ENCODE results near the gene SLC35C1. TPM values are rescaled to one million over a fixed set of nuclear protein-coding genes. Genes with fewer than 3 reads are reported as not detected.
A peak's percentile ranks its signal among the peaks of the same experiment; 100 is the strongest.

Gene SLC35C1
- total RNA-seq (2021; fragmentation: NEBNext Ultra II Directional; extraction: Animal tissue kit (Norgen Biotek cat#: 25700)) (10.6 and 11.2 TPM in 2 replicates), polyA plus RNA-seq (2011; rRNA removed) (4.6 and 9.5 TPM in 2 replicates), polyA minus RNA-seq (2011; rRNA and poly(A)+ RNA removed) (4.5 and 5.6 TPM in 2 replicates)
- 3.9 TPM for polyA plus RNA-seq (2011; cell fraction: cytosol; rRNA removed)
- 7.5 TPM for polyA plus RNA-seq (2011; cell fraction: nucleus; rRNA removed)
- 7.6 to 13.4 TPM (median 11.0 TPM) in 4 replicates for polyA plus RNA-seq (2012, experiment 1 of 2)
- polyA plus RNA-seq (2012, experiment 2 of 2) = 12.3 TPM
- polyA plus RNA-seq (2013, experiment 1 of 2) = 9.2 TPM
- 10.8 TPM for polyA plus RNA-seq (2013, experiment 2 of 2)
- 14.2 TPM for polyA minus RNA-seq (2011; cell fraction: cytosol; rRNA and poly(A)+ RNA removed)
- polyA minus RNA-seq (2011; cell fraction: nucleus; rRNA and poly(A)+ RNA removed) = 10.0 TPM
- long read RNA-seq, experiment 1, full-length matches to known transcripts = 5 of 14 reads
- long read RNA-seq, experiment 1, partial matches to known transcripts = 9 of 14 reads
- long read RNA-seq, experiment 1, other reads (novel, unspliced or antisense) = 0 of 14 reads
- long read RNA-seq, experiment 2 = 0 reads

DNA sequence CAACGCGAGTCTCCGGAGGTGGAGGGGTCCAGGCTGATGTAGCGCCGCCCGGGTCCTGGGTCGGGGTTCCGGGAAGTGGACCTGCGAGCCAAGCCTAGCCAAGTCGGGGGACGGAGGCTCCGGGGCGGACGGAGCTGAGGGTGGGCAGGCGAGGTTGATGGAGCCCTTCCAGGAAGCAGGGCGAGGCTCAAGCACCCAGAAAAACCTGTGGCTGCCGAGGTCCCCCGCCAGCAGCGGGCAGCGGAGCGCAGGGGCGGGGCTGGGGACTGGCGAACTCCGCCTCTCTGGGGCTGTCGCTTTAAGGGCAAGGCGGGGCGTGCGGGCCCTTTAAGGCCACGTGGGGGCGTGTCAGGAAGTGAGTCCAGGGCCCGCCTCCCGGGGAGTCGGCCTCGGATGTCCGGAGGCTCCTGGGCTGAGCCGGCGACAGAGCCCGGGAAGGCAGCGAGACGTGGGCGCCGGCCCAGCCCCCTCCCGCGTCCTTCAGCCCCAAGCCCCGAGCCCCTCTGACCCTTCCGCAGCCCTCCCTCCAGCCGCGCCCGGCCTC lies at the start of gene SLC35C1:
Gene SLC35C1, plus strand, starts transcription at position 389 of the 544 bp plus-strand sequence. CDS start 653 bp downstream, outside the sequence.
- Histone ChIP-seq H2BK12ac (ENCODE audit: low read depth, low read length) (peak within 1 kb of the TSS; percentile 1; the same call in 1 of the 2 replicates), H3K9me3 (ENCODE audit: insufficient read depth in 2 of 2, low read depth in 1 of 2, low read length in 1 of 2) (no peaks in the 10 kb centered on the region), H2BK5ac (ENCODE audit: low read depth, low read length) (0 out of 2 replicates have a peak within 1 kb of the TSS, but pooled peaks have one; percentile 27), H4K8ac (ENCODE audit: extremely low read depth, insufficient read depth, low read length) (no peak within 1 kb of the TSS; the same call in 1 of the 2 replicates), H2BK120ac (replicated peaks; ENCODE audit: low read depth, low read length) (no peak within 1 kb of the TSS), H2AK5ac (ENCODE audit: low read depth, low read length) (peak within 1 kb of the TSS; percentile 42; the same call in 1 of the 2 replicates), H3K14ac (ENCODE audit: insufficient read length) (no peak within 1 kb of the TSS), H3K18ac (ENCODE audit: extremely low read depth, low read length) (peak within 1 kb of the TSS; percentile 90), H3K23ac (ENCODE audit: insufficient read length) (no peak within 1 kb of the TSS), H3K27ac (ENCODE audit: low read depth, low read length) (peak within 1 kb of the TSS; percentile 11; the same call in 1 of the 2 replicates), H3K4me2 (ENCODE audit: insufficient read depth in 1 of 2, low read depth in 2 of 2, low read length in 2 of 2) (peak within 1 kb of the TSS; percentile 72 to 98), H4K5ac (ENCODE audit: insufficient read length, low read depth, low read length) (peak within 1 kb of the TSS; percentile 6), H4K20me1 (replicated peaks in 1 of 2; ENCODE audit: control insufficient read depth in 1 of 2, insufficient read depth in 2 of 2, low read length in 2 of 2) (peaks cover 2 to 10% of the 10 kb centered on the region in 2 experiments), H2BK20ac (ENCODE audit: low read length) (no peak within 1 kb of the TSS), H3K36me3 (ENCODE audit: control insufficient read depth in 2 of 4, insufficient read depth in 4 of 4, low read length in 3 of 4) (no peaks in the 10 kb centered on the region), H2AFZ (ENCODE audit: low read length) (peak within 1 kb of the TSS; percentile 57; the same call in 1 of the 2 replicates), H4K91ac (replicated peaks; ENCODE audit: insufficient read length, low read length) (no peak within 1 kb of the TSS), H3K79me1 (ENCODE audit: low read depth, low read length) (peaks cover 6% of the 10 kb centered on the region; the same call in 1 of the 2 replicates), H3K56ac (replicated peaks; ENCODE audit: insufficient read length, low read depth, low read length) (peak within 1 kb of the TSS; percentile 43), H3K79me2 (ENCODE audit: control insufficient read depth in 1 of 2, insufficient read depth in 2 of 2, low read length in 2 of 2) (no peaks in the 10 kb centered on the region), H3K9ac (replicated peaks in 1 of 4; ENCODE audit: extremely low read depth in 1 of 4, low read depth in 3 of 4, low read length in 3 of 4) (peak within 1 kb of the TSS in 2 of 4 experiments; percentile 40 to 69; a peak in 4 of 7 replicates), H3K4me3 (ENCODE audit: extremely low read depth in 1 of 4, insufficient read depth in 2 of 4, low read depth in 3 of 4, low read length in 4 of 4) (peak within 1 kb of the TSS; percentile 65 to 87 (median 77)), H3K27me3 (replicated peaks in 1 of 4; ENCODE audit: control insufficient read depth in 3 of 4, extremely low read depth in 1 of 4, insufficient read depth in 3 of 4, low read length in 3 of 4) (peaks cover 6 to 21% (median 12%) of the 10 kb centered on the region in 4 experiments), H2BK15ac (ENCODE audit: low read length) (peak within 1 kb of the TSS; percentile 92; the same call in 1 of the 2 replicates), H3K4ac (replicated peaks; ENCODE audit: insufficient read length, low read depth, low read length) (no peak within 1 kb of the TSS), H3K4me1 (replicated peaks in 1 of 4; ENCODE audit: control insufficient read depth in 3 of 4, insufficient read depth in 4 of 4, low read length in 3 of 4) (peaks cover 0 to 9% (median 3%) of the 10 kb centered on the region in 4 experiments; a peak in 3 of 7 replicates), H3K23me2 (ENCODE audit: low read depth, low read length) (peaks cover 18% of the 10 kb centered on the region; the same call in 1 of the 2 replicates)
- CTCF ChIA-PET (ENCODE audit: partially characterized antibody) = interaction anchor here (1.0 to 2.7 kb wide), 6 partner anchors 12 to 434 kb away, joined by 3 to 9 read pairs (median 5); no protein-coding TSS in a partner anchor
- POLR2A ChIA-PET (ENCODE audit: partially characterized antibody) = interaction anchor here (0.6 to 1.2 kb wide), 6 partner anchors 9 to 1793 kb away, joined by 3 to 5 read pairs (median 3); no protein-coding TSS in a partner anchor
- DNase-seq (ENCODE audit: low read depth in 1 of 2, low spot score in 2 of 2) = peak; percentile 86 to 96
- WGBS, 2 experiments (ENCODE audit: extremely low coverage in 1 of 2, insufficient coverage in 1 of 2, insufficient read length in 1 of 2, insufficient replicate concordance in 2 of 2, low coverage in 1 of 2, low lambda C conversion rate in 2 of 2, missing lambda C conversion rate in 1 of 2) = 0% methylated on average over 15 of the region's 49 CpGs; no CpG with 5 or more reads in 1 of the 2 experiments
- FAIRE-seq = no peak
- 0 out of 2 replicates have a peak, but pooled peaks have one; percentile 22 for TF ChIP-seq TBP (IDR thresholded peaks at IDR 0.05; ENCODE audit: low read depth, low read length)
- peak in 1 of 2 experiments; percentile 79; a peak in 2 of 3 replicates for TF ChIP-seq POLR2A (IDR thresholded peaks at IDR 0.05; ENCODE audit: control extremely low read depth in 1 of 2, low read depth in 2 of 2, low read length in 2 of 2)
- no peak for TF ChIP-seq MAFK (IDR thresholded peaks at IDR 0.05; ENCODE audit: low read depth, low read length)
- TF ChIP-seq CREB1 (IDR thresholded peaks at IDR 0.05) = peak; percentile 34; the same call in 1 of the 2 replicates
- TF ChIP-seq, protein P1, sequence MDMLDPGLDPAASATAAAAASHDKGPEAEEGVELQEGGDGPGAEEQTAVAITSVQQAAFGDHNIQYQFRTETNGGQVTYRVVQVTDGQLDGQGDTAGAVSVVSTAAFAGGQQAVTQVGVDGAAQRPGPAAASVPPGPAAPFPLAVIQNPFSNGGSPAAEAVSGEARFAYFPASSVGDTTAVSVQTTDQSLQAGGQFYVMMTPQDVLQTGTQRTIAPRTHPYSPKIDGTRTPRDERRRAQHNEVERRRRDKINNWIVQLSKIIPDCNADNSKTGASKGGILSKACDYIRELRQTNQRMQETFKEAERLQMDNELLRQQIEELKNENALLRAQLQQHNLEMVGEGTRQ (IDR thresholded peaks at IDR 0.05; ENCODE audit: low read length) = peak; percentile 68
- TF ChIP-seq, protein P2, sequence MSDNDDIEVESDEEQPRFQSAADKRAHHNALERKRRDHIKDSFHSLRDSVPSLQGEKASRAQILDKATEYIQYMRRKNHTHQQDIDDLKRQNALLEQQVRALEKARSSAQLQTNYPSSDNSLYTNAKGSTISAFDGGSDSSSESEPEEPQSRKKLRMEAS (IDR thresholded peaks at IDR 0.05) = peak; percentile 86
- peak; percentile 20 for TF ChIP-seq ASH2L (IDR thresholded peaks at IDR 0.05; ENCODE audit: low read length)
- TF ChIP-seq CBX8 (IDR thresholded peaks at IDR 0.05; ENCODE audit: borderline replicate concordance, low read depth, low read length) = no peak

Data from H1 (cell line).